Measurements from ENCODE around the gene KLHL35.
A peak's percentile ranks its signal among the peaks of the same experiment; 100 is the strongest.

KLHL35 gene

DNA sequence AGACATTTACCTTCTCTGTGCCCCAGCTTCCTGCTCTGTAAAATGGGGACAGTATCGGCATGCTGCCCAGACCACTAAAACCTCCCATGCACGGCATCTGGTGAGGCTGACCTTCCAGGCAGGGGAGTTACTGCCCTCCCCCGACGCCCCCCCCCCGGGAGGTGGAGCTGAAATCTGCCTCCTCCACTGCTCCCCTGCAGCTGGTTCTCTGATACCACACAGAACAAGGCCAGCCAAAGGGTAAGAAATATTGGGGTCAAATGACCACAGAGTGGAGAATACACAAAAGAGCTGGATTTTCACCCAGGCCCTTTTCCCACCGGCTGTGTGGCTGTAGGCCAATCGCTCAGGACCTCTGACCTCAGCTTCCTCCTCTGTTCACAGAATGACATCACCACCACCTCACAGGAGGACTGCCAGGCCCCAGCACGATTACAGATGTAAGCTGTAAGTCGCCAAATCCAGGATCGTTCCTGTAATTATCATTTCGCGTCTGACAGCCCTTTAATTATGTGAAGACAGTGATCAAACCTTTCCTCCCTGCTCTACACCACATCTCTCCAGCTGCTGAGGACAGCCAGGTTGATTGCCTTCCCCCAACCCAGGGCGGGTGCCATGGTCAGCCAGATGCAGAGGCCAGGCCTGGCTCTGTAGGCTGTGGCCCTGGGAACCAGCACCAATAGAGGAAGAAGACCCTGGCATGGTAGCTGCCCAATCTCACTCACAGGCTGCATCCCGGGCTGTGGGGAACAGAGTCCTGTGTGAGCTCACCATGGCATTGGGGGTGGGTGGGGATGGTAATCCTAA is 35.7 kb upstream of the KLHL35 start:
- DNase-seq, result no peak

DNA sequence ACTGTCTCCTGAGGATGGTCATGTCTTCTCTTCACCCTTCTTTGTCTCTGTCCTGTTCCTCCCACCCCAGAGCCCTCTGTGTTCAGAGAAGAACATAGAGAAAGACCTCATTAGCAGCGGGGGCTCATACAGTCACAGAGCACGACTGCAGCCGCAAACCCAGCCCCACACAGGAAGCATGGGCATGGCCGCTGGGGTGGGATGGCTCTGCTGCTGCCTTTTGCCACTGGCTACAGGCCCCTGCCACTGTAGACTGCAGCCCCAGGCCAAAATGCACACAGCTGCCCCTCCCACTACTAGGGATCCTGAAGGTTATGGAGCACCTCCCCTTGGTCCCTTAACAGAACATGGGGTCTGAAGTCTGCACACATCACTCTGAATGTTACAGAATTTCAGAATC is 34.9 kb upstream of the KLHL35 start:
- no peak for DNase-seq

DNA sequence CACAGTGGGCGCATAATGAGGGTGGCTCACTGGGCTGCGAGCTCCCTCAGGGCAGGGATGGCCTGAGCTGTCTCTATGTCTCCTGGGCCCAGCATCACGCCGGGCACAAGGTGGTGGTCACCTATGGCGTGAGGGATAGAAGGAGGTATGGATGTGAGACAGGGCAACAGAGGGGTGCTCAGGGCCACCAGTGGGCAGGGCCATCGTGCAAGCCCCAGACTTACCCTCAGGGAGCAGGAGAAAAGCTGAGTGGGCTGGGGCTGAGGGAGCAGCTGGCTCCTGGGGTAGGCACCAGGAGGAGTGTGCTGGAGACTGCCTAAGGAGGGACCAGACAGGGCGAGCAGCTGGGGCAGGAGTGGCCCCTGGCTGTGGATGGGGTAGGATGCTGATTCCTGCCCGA is 34.3 kb upstream of the KLHL35 start:
- no peak for DNase-seq

DNA sequence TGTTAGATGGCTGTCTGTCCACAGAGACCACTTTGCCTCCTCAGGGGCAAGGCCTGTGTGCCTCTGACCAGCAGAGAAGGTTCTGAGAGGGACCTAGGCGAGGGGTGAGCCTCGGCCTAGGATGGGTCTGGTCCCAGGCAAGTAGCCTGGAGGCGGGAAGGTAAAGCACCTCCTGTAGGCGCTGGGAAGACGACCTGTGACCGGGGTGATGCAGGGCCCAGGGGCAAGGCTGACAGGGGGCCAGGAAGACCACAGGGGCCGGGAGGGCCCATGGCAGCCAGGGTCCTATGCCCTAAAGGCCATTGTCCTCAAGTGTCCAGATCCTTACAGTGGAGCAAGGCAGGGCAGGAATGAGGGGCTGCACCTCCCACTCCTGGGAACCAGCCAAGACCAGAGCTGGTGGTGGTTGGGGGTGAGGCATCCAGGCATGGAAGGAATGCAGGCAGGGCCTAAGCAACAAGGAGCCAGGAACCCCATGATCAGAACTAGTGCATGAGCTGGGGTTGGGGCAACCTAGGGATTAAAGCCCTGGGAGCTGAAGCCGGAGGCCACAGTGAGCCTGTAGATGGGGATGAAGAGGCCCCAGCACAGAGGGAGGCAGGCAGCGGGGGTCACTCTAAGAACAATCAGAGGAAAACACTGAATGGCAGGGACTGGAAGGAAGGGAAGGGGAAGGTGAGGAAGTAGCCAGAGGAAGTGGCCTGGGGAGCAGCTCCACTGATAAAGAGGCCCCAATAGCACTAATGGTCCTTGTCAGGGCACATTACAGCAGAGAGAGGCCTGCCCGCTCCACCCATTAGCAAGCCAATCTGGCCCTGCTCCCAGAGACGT is 32.9 kb upstream of the KLHL35 start:
- DNase-seq, result no peak

DNA sequence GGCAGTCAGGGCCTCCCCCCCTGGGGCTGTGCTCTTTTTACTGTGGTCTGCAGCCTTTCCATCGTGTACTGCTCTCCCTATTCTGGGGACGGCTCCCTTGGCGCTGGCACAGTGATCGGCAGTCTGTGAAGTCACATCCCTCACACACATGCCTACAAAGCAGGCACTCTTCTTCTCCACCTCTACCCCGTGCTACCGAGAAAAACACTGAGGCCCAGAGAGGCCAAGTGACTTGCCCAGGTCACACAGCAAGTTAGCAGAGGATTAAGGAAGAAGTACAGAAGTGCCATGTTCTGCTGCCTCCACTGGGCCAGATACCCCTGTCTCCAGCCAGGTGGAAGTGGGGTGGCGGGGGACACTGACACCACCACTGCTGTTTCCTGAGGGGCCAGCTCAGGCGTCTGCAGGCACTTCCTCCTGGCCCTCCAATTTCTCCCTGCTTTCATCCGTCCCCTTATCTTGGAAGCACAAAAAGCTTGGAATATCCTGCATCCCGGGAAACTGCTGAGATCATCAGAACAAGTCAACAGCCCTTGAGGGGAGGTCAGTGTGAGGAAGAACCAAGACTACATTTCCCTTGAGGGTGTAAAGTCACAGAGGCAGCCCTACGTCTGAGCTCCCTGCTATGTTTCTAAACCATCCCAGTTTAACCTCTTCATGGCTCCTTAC is 30.2 kb upstream of the KLHL35 start:
- no peak for DNase-seq

DNA sequence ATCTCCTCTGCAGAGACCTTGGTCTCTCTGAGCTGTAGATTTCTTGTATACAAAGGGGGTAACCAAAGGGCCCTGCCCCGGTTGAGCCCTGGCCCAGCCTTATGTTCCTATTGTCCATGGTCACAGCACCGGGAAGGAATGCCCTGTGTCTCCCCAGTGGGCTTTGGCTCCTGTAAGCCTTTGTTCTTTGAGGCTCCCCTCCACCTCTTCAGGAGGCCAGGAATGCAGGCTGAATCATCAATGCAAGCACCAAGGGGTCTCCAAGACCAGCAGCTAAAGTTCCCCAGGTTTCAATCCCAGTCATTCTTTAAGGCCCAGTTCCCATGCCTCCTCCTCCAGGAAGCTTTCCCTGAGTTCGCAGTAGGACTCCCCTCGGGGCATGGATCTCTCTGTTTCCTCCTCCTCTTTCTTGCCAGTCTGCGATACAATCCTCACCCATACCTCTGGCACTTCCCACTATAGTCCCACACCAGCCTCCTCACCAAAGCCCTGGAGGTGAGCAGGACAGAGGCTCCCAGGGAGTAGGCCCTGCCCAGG is 29.2 kb upstream of the KLHL35 start:
- no peak for DNase-seq

DNA sequence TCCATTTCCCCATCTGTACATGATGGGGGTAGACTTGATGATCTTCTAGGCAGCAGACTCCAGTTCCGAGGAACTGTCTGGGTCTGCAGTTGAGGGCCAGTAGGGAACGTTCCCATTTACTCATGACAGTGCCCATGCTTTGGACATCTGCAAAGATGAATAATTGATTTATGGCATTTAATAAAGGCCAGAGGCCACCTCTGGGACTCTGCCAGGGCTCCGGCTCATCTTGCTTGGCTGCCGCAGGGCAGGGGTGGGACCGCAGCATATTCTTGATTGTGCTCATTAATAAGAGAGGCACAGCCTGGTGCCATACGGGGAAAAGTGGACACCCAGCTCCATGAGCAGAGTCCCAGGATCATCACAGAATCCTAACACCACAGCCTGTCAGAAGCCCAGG is 28.1 kb upstream of the KLHL35 start:
- no peak for DNase-seq

DNA sequence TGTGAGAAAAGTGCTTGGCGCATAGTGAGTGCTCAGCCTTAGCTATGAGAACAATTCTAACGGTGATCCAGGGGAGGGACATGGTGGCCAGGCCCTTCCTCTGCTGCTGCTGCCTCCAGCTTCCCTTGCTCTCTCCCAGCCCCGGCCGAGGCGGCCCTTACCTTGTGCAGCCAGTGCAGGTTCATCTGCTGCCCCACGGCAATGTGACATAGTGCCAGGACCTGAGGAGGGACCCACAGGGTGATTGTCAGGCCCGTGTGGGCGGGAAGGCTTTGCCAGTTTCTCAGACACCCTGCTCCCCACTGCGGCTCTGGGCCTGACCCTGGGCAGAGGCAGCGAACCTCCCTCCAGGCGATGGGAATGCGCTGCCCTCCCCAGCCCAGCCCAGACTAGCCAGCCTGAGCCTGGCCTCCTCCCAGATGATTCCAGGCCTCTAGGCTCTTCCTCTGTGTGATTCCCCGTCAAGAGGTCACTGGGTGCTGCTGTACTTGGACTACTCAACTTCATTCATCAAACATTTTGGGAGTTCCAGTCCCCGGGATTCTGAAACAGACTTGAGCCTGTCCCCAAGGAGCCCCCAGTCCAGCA is 23.7 kb upstream of the KLHL35 start:
- DNase-seq, result no peak

DNA sequence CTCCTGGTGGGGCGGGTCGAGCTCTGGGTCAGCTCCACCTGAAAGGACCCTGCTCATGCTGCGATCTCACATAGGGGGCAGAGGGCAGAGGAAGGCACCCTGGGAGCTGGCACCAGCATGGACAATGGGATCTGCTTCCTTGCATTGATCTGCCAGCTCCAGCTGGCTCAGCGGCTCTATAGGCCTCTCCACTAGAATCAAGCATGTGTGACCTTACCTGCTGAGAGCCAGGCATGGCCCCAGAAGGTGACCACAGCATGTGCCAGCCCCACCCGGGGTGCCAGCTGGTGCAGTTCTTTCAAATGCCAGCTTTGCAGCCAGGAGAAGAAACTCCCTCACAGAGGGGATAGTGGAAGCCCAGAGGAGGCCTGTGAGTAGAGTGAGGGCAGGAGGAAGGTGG is 22.0 kb upstream of the KLHL35 start:
- no peak for DNase-seq

DNA sequence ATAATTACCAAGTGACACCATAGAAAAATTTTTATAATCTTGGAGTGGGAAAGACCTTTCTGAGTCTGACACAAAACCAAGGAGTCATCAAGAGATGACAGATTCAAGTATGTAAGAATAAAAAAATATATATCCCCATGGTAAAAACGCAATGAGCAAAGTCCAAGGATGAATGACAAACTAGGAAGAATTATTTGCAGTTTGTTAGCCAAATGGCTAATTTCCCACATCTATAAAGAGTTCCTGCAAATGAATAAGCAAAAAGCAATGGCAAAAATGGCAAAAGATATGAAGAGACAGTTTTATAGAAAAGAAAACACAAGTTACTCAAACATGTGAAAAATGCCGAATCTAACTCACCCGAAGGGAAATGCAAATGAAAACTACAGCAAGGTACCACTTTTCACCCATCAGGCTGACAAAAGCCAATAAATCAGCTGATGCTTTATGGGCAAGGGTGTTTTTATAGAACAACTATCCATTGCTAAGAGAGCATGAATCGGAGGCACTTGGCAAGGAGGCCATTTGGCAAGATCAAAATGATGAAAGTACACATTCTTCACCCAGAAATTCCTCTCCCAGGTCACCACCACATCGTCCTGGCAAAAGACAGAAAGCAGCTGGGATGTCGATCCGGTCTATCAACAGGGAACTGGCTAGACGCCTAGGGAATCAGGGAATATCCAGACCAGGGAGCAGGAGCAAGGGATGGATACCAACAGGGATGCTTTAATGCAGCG is 21.1 kb upstream of the KLHL35 start:
- no peak for DNase-seq

DNA sequence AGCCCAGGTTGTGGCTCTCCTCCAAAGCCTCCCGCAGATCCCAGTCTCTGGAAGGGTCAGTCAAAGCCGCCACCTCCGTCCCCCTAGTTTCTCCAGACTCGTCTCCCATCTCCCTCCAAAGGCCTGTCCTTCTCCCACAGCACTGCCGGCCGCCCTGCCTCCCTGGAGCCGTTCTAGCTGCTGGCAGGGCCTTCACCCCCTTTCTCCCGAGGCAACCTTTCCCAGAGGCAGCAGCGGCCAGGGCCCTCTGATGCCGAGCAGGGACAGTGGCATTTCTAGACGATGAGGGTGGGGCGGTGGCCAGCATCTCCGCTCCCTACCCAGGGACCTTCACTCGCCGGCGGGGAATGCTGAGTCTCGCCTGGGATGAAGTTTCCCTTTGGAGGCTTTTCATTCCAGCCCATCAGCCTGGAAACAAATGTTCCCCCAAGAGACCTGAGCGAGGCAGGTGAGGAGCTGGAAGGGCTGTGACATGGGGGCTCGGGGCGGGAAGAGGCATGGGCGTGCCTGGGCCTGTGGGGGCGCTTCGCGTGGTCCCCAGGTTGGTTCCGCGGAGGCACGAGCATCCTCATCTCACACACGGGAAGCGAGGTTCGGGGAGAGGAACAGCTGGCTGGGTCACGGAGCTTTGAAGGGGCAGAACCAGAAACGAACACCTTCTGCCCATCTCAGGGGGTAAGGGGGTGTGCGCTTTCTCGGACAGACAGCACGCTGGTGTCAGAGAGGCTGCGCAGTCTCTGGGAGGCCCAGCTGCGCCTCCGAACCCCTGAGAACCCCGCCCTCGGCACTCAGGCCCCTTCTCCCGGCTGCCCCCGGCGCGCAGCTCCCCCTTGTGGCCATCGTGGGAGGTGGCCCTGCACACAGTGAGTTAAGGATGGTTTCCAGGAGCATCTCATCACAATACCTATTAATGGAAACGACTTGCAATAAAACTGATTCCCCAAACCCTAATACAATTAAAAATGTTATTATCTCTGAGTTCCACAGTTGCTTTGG is 18.1 kb upstream of the KLHL35 start:
- no peak for DNase-seq

DNA sequence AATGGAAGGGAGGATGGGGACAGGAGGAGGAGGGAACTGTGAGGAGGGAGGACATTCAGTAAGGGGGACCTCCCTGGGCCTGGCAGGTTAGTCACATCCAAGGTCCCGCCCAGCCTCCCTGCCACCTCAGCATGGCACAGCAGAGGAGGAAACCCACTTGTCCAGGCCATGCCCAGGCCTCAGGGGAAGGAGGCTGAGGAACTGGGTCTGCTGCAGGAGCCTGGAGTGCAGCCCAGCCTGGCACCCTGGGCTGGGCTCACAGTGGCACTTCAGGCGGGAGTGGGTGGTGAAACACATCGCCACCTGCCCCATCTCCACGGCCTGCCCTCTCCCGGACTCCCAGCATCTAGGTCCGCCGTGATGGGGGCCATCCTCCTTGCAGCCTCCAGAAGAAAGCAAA is 17.2 kb upstream of the KLHL35 start:
- DNase-seq, result no peak

DNA sequence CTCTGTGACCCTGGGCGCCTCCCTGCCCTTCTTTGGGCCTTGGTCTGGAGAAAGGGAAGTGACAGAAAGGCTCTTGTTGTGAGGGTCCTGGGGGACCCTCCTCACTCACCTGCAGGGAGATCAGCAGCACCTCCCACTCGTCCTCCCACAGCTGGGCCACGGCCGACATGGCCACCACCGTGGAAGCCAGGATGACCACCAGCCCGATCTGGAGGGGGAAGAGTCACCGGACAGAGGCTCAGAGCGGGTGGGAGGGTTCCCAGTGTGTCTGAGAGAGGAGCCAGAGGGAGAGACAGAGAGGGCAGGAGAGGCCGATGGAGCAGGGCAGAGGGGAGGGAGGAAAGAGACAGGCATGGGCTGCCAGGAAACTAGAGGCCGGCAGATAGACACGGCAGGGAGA is 16.8 kb upstream of the KLHL35 start:
- no peak for DNase-seq

DNA sequence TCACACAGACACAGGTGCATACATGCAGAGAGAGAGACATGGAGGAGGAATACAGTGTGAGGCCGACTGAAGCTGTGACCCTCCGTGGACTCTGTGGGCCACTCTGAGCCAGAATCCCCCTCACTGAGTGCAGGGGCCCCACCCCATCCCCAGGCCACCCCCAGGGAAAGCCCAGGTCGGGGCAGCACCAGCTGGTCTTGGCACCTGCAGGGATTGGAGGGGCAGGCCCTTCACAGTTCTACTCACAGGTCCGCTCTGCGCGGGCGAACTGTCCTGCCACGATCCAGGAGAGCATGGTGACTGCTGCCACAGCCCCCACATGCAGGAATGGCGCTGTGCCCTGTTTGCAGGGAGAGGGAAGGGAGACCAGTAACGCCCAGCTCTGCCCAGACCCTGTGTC is 16.3 kb upstream of the KLHL35 start:
- DNase-seq, result no peak

DNA sequence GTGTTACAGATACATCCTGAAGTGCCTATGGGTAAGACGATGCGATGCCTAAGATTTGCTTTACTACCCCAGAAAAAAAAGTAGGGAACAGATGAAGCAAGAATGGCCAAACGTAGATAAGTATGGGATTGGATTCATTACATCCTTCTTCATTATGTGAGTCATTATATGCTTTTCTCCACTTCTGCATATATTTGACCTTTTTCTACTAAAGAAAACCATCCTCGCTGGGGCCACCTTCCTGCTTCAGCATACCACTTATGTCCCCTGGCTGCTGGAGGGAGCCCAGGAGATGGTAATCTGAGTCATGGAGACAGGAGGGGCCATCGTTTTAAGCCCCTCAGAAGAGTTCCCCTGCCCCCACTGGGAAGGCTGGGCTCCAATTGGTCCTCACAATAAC is 14.4 kb upstream of the KLHL35 start:
- no peak for DNase-seq

DNA sequence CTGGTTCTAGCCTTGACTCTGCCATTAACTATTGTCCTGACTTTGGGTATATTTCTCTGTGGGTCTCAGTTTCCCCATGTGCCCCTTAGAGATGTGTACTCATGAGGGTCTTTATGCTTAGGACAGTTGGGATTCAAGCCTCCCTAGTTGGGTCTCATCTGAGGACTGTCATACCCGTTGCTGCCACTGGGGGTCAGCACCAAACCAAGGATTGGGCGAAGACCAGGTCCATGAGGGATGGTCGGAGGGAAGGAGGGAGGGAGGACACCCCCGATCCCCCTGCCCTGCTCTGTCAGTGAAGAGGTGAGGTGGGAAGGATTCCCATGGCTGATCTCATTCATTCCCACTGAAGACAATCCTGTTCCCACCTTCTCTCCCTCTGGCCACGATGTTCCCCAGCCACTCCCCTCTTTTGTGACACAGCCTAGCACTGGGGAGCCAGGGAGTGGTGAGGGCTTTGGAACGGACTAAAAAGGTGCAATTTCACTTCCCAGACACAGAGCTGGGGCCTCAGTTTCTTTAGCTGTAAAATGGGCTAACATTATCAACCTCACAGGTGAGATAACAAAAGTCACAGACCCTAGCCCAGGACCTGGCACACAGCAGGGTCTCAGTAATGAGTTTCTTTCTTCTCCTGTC is 12.4 kb upstream of the KLHL35 start:
- peak; percentile 56 for DNase-seq

DNA sequence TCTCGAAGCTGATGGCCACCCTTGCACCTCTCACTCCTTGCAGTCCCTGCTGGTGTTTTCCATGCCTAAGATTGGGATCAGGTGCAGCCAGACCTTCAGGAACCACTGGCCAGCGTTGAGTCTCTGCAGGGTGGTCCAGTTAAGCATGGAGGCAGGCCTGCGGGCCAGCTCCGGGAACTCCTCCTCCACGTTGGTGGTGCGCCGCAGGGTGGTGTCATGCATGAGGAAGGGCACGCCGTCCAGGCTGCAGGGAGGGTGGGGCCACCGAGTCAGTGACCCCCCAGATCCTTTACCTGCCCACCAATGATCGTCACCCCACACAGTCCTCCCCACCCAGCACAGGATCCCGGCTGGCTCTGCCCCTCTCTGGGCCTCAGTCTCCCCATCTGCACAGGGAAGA is 10.0 kb upstream of the KLHL35 start:
- DNase-seq, result no peak

DNA sequence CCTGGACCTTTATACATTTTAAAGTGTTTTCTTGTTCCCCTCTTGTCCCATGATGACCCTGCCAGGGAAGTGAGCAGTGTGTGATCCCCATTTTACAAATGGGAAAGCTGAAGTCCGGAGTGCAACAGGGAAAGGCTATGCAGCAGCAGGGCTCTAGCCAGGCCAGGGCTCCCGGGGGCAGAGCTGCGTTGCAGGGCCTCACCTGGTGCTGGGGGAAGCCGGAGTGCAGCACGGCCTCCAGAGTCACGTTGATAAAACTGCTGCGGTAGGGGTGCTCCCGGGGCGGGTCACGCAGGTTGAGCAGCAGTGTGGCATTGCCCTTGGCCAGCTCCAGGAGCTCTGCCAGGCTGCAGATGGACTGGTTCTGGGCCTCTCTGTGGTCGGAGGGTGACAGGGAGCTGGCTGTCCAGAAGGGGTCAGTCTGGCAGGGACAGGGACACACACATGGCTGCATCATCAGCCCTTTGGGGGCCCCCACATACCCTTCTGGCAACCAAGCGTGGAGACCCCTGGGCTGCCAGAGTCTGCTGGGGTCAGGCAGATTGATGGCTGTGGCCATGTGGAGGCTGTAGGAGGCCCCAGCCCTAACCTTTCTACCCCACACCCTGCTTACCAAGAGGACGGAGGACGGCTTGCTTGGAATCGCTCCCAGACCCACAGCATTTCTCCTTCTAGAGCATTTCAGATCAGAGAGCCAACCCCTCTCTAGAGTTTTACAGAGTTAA is 9.3 kb upstream of the KLHL35 start:
- DNase-seq, result no peak

DNA sequence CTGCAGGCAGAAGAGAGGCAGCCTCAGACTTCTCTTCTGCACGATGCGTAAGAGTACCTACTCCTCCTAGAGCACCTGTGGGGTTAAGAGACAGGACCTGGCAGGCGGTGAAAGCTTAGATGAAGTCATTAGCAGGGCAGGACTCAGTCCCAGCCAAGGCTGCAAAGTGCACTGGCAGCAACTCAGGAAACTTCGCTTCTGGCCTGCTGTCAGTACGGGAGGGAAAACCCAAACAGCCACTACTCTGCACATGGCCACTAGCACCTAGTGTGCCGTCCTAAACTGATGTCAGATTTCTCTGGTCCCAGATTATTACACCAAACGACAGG is 8.8 kb upstream of the KLHL35 start:
- no peak for DNase-seq
